ENCODE results near the gene RUFY2. TPM values are rescaled to one million over a fixed set of nuclear protein-coding genes. Genes with fewer than 3 reads are reported as not detected.

Gene RUFY2, protein sequence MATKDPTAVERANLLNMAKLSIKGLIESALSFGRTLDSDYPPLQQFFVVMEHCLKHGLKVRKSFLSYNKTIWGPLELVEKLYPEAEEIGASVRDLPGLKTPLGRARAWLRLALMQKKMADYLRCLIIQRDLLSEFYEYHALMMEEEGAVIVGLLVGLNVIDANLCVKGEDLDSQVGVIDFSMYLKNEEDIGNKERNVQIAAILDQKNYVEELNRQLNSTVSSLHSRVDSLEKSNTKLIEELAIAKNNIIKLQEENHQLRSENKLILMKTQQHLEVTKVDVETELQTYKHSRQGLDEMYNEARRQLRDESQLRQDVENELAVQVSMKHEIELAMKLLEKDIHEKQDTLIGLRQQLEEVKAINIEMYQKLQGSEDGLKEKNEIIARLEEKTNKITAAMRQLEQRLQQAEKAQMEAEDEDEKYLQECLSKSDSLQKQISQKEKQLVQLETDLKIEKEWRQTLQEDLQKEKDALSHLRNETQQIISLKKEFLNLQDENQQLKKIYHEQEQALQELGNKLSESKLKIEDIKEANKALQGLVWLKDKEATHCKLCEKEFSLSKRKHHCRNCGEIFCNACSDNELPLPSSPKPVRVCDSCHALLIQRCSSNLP
- total RNA-seq (2014; rRNA removed; shearing (Covaris generic)) = 9.3 and 9.5 TPM in 2 replicates

DNA sequence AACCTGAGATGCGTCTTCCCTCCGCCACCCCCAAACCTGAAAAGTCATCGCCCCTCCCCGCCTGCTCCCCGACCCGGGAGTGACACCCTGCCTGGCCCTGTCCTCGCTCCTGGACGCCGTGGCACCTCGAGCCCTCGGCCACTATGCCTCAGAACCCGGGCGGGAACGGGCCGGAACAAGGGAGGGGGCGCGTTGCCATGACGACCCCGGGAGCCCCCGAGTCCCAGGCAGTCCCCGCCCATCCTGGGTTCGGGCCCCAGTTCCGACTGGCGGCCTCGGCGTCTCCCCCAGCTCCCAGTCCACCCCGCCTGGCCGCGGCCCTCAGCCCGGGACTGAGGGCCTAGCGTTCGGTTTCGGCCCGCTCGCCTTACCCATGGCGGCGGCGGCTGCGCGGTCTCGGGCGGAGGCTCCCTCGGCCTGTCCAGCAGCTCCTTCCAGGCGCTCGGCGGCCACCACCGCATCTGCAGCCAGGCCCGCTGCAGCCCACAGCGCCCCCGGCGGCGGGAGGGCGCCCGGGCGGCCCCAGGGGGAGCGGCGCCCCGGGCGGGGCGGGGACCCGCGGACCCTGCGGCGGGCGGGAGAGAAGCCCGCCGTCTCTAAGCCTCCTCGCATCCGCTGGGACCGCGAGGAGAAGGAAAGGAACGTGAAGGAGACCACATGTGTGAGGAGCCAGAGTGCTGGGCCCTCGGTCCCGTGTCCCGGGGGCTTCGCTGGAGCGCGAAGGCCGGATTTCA is at the start of gene RUFY2:
Gene RUFY2 (minus strand): TSS at position 463 of the 734 bp plus-strand sequence. CDS start 88 bp downstream, at position 375.
- DNase-seq (ENCODE audit: low spot score) = peak; percentile 44

GRCh38 chr10:68449698-68450097 is 42.6 kb upstream of the RUFY2 start:
- peak; percentile 39 for DNase-seq (ENCODE audit: low spot score)

- no peak for DNase-seq (ENCODE audit: low spot score)
Measured at GRCh38 chr10:68446179-68446578, 39.1 kb upstream of the RUFY2 start.

- no peak for DNase-seq (ENCODE audit: low spot score)
Measured at GRCh38 chr10:68442971-68443370, 35.9 kb upstream of the RUFY2 start.

- DNase-seq (ENCODE audit: low spot score) = no peak
Measured at GRCh38 chr10:68440898-68441297, 33.8 kb upstream of the RUFY2 start.

- DNase-seq (ENCODE audit: low spot score) = no peak
Measured at GRCh38 chr10:68435803-68436202, 28.7 kb upstream of the RUFY2 start.

DNA sequence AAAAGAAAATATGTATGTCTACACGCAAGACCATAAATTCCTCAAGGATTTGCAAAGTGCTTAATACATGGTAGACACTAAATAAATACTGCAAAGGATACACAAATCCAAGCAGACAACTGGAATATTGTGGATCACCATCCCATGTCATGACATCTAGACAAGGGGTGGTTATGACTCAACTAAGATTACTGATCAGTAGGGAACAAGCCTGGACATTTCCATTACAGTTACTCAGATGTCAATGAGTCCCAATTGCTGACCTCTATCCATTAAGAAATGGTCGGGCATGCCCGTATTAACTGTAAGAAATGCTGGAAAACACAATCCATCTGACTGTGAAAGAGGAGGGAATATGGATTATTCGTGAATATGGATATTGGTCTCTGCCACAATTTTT is 27.6 kb upstream of the RUFY2 start:
- no peak for DNase-seq (ENCODE audit: low spot score)

- no peak for DNase-seq (ENCODE audit: low spot score)
Measured at GRCh38 chr10:68428396-68429104, 21.5 kb upstream of the RUFY2 start.

DNA sequence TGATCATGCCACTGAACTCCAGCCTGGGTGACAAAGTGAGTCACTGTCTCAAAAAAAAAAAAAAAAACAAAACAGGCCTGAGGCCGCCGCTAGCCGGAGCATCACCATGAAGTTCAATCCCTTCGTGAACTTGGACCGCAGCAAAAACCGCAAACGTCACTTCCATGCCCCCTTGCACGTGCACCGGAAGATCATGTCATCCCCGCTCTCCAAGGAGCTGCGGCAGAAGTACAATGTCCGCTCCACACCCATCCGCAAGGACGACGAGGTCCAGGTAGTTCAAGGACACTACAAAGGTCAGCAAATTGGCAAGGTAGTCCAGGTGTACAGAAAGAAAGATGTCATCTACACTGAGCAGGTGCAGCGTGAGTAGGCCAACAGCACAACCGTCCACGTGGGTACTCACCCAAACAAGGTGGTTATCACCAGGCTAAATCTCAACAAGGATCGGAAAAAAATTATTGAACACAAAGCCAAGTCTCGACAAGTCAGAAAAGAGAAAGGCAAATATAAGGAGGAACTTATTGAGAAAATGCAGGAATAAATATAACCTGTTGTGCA is 17.5 kb upstream of the RUFY2 start:
- DNase-seq (ENCODE audit: low spot score) = no peak

GRCh38 chr10:68423522-68423921 is 16.4 kb upstream of the RUFY2 start:
- no peak for DNase-seq (ENCODE audit: low spot score)

- DNase-seq (ENCODE audit: low spot score) = no peak
Measured at GRCh38 chr10:68419376-68419775, 12.3 kb upstream of the RUFY2 start.

DNA sequence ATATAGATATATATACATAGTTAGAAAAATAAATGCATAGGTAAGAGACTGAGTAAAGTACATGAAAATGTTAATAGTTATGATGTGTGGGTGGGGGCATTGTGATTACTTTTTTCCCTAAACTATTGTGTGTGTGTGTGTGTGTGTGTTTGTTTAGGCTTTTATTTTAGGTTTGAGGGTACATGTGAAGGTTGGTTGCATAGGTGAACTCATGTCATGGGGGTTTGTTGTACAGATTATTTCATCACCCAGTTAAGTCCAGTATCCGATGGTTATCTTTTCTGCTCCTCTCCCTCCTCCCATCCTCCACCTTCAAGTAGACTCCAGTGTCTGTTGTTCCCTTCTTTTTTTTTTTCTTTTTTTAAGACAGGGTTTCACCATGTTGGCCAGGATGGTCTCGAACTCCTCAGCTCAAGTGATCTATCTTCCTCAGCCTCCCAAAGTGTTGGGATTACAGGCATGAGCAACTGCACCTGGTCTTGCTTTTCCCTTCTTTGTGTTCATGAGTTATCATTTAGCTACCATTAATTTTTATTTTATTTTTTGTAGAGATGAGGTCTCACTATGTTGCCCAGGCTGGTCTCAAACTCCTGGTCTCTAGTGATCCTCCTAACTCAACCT is 1.9 kb upstream of the RUFY2 start:
- no peak for DNase-seq (ENCODE audit: low spot score)

DNA sequence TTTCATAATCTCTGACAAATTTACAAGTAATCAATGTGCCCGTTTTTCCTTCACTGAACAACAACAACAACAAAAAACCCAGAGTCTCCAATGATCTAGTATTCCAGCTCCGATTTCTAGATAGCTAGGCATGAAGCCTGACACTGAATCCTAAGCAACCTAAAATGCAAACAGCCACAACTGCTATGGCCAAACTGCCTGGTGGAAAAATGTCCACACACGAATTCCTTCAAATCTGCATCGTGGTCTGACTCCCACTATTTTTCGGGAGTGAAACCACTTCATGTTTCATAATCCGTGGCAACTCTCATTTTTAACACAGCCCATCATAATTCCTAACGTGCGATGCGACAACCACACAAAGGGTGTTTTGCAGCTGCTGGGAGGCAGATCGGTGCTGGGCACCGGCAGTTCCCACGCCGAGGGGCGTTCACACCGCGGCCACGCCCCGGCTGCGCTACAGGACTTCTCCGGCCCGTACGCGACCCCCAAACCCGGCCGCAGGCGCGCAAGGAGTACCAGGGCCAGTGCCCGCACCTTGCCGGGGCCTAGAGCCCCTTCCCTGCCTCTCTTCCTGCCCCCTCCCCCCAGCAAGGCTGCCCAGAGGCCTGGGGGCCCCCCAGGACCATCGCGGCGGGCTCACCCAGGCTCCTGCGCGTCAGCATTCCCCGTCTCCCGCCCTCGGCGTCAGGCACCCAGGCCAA is 814 bp downstream of the RUFY2 start:
- peak; percentile 35 for DNase-seq (ENCODE audit: low spot score)

DNA sequence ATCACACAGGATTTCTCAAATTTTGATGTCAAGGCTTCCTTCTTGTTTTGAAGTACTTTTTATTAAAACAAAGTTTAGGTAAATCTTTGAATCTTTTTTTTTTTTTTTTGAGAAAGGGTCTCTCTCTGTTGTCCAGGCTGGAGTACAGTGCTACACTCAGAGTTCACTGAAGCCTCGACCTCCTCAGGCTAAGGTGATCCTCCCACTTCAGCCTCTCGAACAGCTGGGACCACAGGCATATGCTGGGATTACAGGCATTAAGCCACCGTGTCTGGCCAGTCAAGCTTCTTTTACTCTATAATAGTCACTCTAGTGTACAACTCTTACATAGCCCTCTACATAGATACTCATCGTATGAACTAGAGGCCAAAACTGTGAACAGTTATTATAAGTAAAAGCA is 3.4 kb downstream of the RUFY2 start:
- DNase-seq (ENCODE audit: low spot score) = no peak

- no peak for DNase-seq (ENCODE audit: low spot score)
Measured at GRCh38 chr10:68402276-68402675, 4.8 kb downstream of the RUFY2 start.

- no peak for DNase-seq (ENCODE audit: low spot score)
Measured at GRCh38 chr10:68397005-68397404, 10.1 kb downstream of the RUFY2 start.

DNA sequence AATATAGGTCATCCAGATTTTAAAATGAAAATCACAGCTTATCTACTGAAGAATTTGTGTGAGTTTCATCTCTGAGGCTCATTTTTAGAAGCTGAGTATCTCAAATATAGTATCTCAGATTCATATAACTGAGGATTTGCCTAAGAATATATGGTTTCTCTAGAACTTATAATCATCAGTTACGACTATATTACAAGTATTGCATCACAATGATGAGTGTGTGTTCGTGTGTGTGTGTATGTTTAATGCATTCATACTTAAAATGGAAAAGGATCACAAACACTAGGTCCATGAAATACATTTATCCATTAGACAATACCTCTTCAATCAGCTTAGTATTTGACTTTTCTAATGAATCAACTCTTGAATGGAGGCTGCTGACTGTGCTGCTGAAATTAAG is 21.3 kb downstream of the RUFY2 start:
- no peak for DNase-seq (ENCODE audit: low spot score)

DNA sequence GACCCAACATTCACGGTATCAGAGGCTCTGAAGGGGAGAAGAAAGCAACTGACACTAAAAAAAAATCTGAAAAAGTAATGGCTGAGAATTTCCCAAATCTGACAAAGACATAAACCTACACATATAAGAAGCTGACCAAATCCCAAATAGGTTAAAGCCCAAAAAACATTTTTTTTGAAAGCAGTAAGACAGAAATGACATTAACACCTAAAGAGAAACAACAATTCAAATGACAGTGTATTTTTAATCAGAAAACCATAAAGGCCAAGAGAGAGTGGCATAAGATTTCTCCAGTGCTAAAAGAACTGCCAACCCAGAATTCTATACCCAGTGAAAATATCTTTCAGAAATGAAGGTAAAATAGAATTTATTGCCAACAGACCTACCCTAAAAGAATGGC is 35.5 kb downstream of the RUFY2 start:
- no peak for DNase-seq (ENCODE audit: low spot score)

DNA sequence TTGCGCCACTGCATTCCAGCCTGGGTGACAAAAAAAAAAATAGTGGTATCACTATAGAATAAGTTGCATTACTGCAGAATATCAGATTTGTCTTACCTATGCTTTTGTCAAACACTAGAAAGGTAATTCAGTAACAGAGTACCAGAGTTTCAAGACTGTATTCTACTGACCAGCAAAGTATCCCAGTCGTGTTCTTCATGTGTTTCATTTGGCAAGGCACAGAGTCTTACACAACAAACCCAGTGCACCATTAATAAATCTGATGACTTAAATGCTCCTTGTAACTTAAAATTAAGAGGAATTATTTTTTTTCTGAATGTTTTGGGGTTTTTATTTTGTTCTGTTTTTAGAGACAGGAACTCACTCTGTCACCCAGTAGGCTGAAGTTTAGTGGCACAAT is 40.0 kb downstream of the RUFY2 start:
- no peak for DNase-seq (ENCODE audit: low spot score)

DNA sequence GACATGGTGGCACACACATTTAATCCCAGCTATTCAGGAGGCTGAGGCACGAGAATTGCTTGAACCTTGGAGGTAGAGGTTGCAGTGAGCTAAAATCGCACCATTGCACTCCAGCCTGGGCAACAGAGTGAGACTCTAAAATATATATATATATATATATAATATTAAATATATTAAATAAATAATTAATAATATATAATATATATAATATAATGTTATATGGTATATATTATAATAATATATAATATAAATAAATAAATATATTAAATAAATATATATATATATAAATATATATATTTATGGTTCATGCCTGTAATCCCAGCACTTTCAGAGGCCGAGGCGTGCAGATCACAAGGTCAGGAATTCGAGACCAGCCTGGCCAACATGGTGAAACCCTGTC is 40.5 kb downstream of the RUFY2 start:
- DNase-seq (ENCODE audit: low spot score) = no peak

- DNase-seq (ENCODE audit: low spot score) = no peak
Measured at GRCh38 chr10:68365611-68366010, 41.5 kb downstream of the RUFY2 start.

Measured in H4 (cell line).